Activated naive CD4-positive, alpha-beta T cell treated with anti-CD3 and anti-CD28 coated beads for 36 hours (primary cell): ENCODE results near the gene RGS16. TPM values are rescaled to one million over a fixed set of nuclear protein-coding genes. Genes with fewer than 3 reads are reported as not detected.

Source experiments
- CTCF ChIA-PET: fragments of 350-600 bp; sonication (Branson Sonifier 250); formaldehyde crosslinking; loops from one replicate; lab custom pipeline; 2021; ENCODE audit warnings: antibody characterized with exemption; lab: Charles Lee
- DNase-seq: peaks from one replicate; pipeline ENCODE4 v3.0.0-alpha.2; 2020
- H3K27ac Mint-ChIP-seq: one replicate; pipeline ENCODE4 v1.8.0; 2021; ENCODE audit warnings: mild to moderate bottlenecking, mixed read lengths
- H3K27me3 Mint-ChIP-seq: one replicate; pipeline ENCODE4 v1.8.0; 2021; ENCODE audit warnings: low read depth, mixed read lengths
- H3K36me3 Mint-ChIP-seq: one replicate; pipeline ENCODE4 v1.8.0; 2021; ENCODE audit warnings: low read depth, mixed read lengths
- H3K4me1 Mint-ChIP-seq: one replicate; pipeline ENCODE4 v1.8.0; 2021; ENCODE audit warnings: low read depth, mixed read lengths
- H3K4me3 Mint-ChIP-seq: one replicate; pipeline ENCODE4 v1.8.0; 2021; ENCODE audit warnings: mild to moderate bottlenecking, moderate library complexity, mixed read lengths
- H3K9me3 Mint-ChIP-seq: one replicate; pipeline ENCODE4 v1.8.0; 2021; ENCODE audit warnings: mixed read lengths
- intact Hi-C: fragments of 100-400 bp; cut with micrococcal nuclease; formaldehyde crosslinking; loops from one replicate; pipeline ENCODE4 v1.15.1; 2023
- total RNA-seq, 2 experiments: library from RNA; stranded (reverse); gene quantifications; one replicate each; pipeline ENCODE4 v1.2.3, GENCODE V29; 2021

RGS16 gene
- total RNA-seq, 2 experiments from 2014 or later, result 35.3 to 37.3 TPM

DNA sequence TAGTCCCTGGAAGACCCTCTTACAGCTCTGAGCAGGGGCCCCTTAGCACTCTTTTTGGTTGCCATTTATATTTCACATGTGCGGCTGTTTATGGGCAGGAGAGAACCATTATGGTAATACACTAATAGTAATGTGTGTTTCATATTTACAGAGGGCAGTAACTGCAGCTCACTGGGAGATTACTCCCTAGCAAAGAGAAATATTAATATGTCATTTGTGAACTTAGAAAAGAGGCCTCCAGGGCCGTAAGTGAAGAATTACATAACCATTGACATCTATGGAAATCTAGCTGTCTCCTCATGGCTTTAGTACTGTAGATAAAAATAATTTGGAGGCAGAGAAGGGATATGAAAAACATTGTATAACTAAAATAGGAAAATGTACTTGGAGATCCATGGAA lies 23.4 kb upstream of the RGS16 start:
- peaks cover 76% of the 10 kb centered on the region for H3K4me1 Mint-ChIP-seq
- DNase-seq, result no peak
- CTCF ChIA-PET, result interaction anchor here (4.5 kb wide), 1 partner anchor 32 kb away, joined by 22 read pairs; no protein-coding TSS in a partner anchor
- H3K9me3 Mint-ChIP-seq, result no peaks in the 10 kb centered on the region
- H3K4me3 Mint-ChIP-seq, result no peak overlapping the region
- intact Hi-C loops, result no loop called here
- H3K27ac Mint-ChIP-seq, result no peak overlapping the region
- no peaks in the 10 kb centered on the region for H3K36me3 Mint-ChIP-seq
- no peaks in the 10 kb centered on the region for H3K27me3 Mint-ChIP-seq

DNA sequence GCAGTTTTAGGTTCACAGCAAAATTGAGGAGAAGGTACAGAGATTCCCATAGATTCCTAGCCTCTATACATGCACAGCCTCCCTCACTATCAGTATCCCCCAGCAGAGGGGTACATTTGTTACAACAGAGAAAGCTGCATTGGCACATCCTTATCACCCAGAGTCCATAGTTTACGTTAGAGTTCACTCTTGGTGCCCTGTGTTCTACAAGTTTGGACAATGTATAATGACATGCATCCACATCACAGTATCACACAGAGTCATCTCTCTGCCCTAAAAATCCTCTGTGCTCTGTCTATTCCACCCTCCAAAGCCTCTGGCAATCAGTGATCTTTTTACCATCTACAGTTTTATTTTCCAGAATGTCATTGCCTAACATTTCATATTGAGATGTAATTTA lies 22.3 kb upstream of the RGS16 start:
- Mint-ChIP-seq H3K4me1 (peaks cover 77% of the 10 kb centered on the region), H3K27me3 (no peaks in the 10 kb centered on the region), H3K4me3 (no peak overlapping the region), H3K9me3 (no peaks in the 10 kb centered on the region), H3K36me3 (no peaks in the 10 kb centered on the region), H3K27ac (no peak overlapping the region)
- CTCF ChIA-PET, result interaction anchor here (2.0 to 4.5 kb wide), 2 partner anchors 31 to 156 kb away, joined by 7 to 22 read pairs; no protein-coding TSS in a partner anchor
- intact Hi-C loops, result loop anchor here (1.0 kb wide), 1 partner anchor 22 kb away; the partner anchor contains the start of gene RGS16
- no peak for DNase-seq

GRCh38 chr1:182625719-182626504 lies 21.7 kb upstream of the RGS16 start:
- no peak overlapping the region for H3K4me3 Mint-ChIP-seq
- peak overlapping the region; percentile 87 for H3K27ac Mint-ChIP-seq
- H3K27me3 Mint-ChIP-seq, result no peaks in the 10 kb centered on the region
- intact Hi-C loops, result loop anchor here (1.0 kb wide), 1 partner anchor 22 kb away; the partner anchor contains the start of gene RGS16
- H3K36me3 Mint-ChIP-seq, result no peaks in the 10 kb centered on the region
- DNase-seq, result no peak
- CTCF ChIA-PET, result interaction anchor here (0.7 to 4.5 kb wide), 3 partner anchors 9 to 156 kb away, joined by 4 to 22 read pairs (median 7); no protein-coding TSS in a partner anchor
- peaks cover 80% of the 10 kb centered on the region for H3K4me1 Mint-ChIP-seq
- H3K9me3 Mint-ChIP-seq, result no peaks in the 10 kb centered on the region

- H3K9me3 Mint-ChIP-seq, result peaks cover 2% of the 10 kb centered on the region
- peaks cover 79% of the 10 kb centered on the region for H3K4me1 Mint-ChIP-seq
- CTCF ChIA-PET, result interaction anchor here (0.7 to 2.0 kb wide), 4 partner anchors 9 to 157 kb away, joined by 3 to 7 read pairs (median 3); no protein-coding TSS in a partner anchor
- peak overlapping the region; percentile 87 for H3K27ac Mint-ChIP-seq
- H3K27me3 Mint-ChIP-seq, result no peaks in the 10 kb centered on the region
- intact Hi-C loops, result no loop called here
- DNase-seq, result no peak
- no peaks in the 10 kb centered on the region for H3K36me3 Mint-ChIP-seq
- peak overlapping the region; percentile 20 for H3K4me3 Mint-ChIP-seq
These were observed 20.8 kb upstream of the RGS16 start for GRCh38 chr1:182625024-182625423.

DNA sequence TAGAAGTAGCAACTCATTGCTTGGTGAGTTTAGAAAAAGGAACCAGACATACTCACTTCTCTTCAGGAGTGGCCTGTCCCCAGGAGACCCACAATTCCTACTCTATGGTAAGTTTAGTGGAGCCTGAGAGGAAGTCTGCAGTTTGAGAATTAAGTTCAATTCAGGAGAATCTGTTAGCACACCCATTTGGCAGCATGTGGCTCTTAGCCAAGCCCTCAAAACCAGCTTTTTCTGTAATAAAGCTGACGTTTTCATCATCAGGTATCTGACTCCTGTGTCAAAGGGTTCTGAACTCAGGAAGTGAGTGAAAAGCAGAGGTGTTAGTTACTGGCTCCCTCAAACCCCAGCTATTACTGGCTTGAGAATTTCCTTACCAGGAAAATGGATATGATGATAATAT lies 20.4 kb upstream of the RGS16 start:
- Mint-ChIP-seq H3K4me3 (peak overlapping the region; percentile 39), H3K27me3 (no peaks in the 10 kb centered on the region), H3K27ac (peak overlapping the region; percentile 87), H3K9me3 (peaks cover 2% of the 10 kb centered on the region), H3K36me3 (no peaks in the 10 kb centered on the region), H3K4me1 (peaks cover 76% of the 10 kb centered on the region)
- DNase-seq, result peak; percentile 67
- intact Hi-C loops, result loop anchor here (1.0 kb wide), 1 partner anchor 8 kb away; no protein-coding TSS in a partner anchor
- CTCF ChIA-PET, result interaction anchor here (0.7 to 2.0 kb wide), 7 partner anchors 8 to 199 kb away, joined by 3 to 7 read pairs (median 3); no protein-coding TSS in a partner anchor

DNA sequence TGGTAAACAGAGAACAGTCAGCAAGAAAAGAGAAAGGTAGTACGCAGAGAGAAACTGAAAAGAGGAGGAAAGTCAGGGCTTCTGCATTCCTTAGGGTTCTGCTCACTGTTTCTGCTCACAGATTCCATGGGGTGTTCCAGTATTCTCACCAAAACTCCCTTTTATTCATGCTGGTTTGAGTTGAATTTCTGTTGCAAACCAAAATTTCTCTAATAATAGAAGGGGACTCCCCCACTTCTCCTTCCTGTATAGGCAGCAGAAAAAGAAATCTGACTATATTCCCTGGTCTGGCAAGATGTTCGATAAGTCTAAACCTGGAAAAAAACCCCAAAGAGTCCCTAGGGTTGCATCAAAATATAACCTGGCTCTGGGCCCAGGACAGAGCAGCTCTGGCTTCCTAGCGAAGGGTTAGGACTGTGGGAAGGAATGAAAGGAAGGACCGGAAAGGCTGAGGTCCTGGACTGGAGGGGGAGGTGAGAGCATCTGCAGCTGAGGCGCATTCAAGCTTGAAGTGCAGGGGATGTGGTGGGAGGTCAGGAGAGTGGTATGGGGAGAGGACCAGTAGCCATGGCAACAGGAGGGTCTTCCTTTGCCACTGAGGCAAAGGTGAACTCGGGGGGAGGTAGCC lies 18.8 kb upstream of the RGS16 start:
- DNase-seq, result no peak
- H3K27ac Mint-ChIP-seq, result peak overlapping the region; percentile 59
- H3K4me1 Mint-ChIP-seq, result peaks cover 84% of the 10 kb centered on the region
- CTCF ChIA-PET, result interaction anchor here (1.3 to 1.7 kb wide), 3 partner anchors 8 to 161 kb away, joined by 4 to 6 read pairs (median 4); no protein-coding TSS in a partner anchor
- peaks cover 2% of the 10 kb centered on the region for H3K9me3 Mint-ChIP-seq
- intact Hi-C loops, result no loop called here
- no peak overlapping the region for H3K4me3 Mint-ChIP-seq
- H3K36me3 Mint-ChIP-seq, result no peaks in the 10 kb centered on the region
- no peaks in the 10 kb centered on the region for H3K27me3 Mint-ChIP-seq

DNA sequence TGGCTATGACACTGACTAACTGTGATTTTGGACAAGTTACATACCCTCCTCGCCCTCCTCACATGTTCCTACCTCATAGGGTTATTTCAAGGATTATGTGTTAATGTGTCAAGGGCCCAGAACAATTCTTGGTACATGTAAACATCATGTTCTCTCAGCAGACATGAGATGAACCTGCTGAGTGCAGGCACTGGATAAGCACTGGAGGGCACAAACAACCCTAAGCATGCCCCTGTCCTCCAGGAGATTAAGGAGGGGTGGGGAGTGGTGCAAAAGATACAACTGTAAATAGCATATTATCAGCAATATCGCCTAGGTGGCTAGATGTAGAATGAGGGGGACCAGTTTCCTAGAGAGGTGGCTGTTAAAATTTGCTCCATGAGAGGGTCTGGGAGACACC lies 17.7 kb upstream of the RGS16 start:
- peaks cover 2% of the 10 kb centered on the region for H3K9me3 Mint-ChIP-seq
- CTCF ChIA-PET, result interaction anchor here (1.5 kb wide), 1 partner anchor 7 kb away, joined by 3 read pairs; no protein-coding TSS in a partner anchor
- intact Hi-C loops, result no loop called here
- no peaks in the 10 kb centered on the region for H3K27me3 Mint-ChIP-seq
- DNase-seq, result no peak
- no peak overlapping the region for H3K4me3 Mint-ChIP-seq
- H3K4me1 Mint-ChIP-seq, result peaks cover 92% of the 10 kb centered on the region
- H3K27ac Mint-ChIP-seq, result no peak overlapping the region
- no peaks in the 10 kb centered on the region for H3K36me3 Mint-ChIP-seq

DNA sequence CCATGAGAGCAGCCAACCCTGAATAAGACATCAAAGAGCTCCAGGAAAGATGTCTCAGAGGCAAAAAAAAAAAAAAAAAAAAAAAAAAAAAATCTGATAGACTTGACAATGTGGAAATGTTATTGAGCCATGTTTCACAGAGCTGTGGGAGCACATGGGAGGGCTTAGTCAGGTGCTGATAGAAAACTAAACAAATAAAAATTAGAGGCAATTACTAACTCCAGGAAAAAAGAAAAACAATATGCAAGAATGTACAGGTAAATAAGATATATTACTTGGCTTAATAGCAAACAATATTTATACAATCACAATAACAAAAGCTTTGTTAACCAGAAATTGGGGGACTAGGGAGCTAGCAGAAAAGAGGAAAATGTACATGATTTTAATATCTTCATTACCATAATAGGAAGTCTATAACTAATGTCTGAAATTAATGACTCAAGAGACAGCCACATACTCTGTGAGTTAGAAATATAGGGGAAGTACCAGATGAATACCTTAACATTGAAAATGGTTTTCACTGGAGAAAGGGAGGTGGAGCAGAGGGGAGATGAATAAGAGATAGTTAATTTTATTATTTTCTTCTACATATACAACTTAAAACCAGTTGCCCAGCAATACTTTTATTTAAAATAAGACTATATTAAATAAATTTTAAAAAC lies 16.9 kb upstream of the RGS16 start:
- peaks cover 92% of the 10 kb centered on the region for H3K4me1 Mint-ChIP-seq
- H3K27me3 Mint-ChIP-seq, result no peaks in the 10 kb centered on the region
- H3K36me3 Mint-ChIP-seq, result no peaks in the 10 kb centered on the region
- H3K27ac Mint-ChIP-seq, result peak overlapping the region; percentile 51
- no peak overlapping the region for H3K4me3 Mint-ChIP-seq
- intact Hi-C loops, result no loop called here
- H3K9me3 Mint-ChIP-seq, result peaks cover 2% of the 10 kb centered on the region
- CTCF ChIA-PET, result interaction anchor here (0.5 to 1.5 kb wide), 5 partner anchors 8 to 162 kb away, joined by 3 to 4 read pairs (median 3); no protein-coding TSS in a partner anchor
- DNase-seq, result no peak

DNA sequence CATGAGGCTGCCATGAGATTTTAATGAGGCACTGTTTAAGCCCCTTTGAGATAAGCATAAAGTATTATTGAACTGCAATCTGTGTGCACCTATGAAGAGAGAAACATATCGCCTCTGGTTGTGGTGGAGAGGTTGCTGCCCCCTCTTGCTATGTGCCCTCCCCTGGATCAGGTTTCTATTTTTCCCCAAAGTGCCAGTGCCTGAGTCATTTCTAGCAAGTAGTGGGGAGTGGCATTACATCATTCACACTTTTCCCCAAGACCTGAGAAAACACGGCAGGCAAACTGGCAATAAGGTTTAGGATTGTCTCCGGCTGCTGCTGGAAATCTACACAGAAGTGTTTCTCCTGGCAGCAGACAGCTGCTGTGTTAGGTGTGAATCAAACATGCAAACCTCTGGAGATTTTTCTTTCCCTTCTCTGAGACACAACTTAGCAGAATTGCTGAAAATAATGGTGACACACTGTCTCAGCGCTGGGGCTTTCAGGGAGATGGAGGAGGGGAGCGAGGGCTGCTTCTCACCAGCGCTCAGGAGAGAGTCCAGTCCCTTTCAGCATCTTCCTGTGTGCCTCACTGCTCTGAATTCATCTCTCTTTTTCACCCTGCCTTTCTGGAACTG lies 13.7 kb upstream of the RGS16 start:
- intact Hi-C loops, result loop anchor here (2.0 to 5.0 kb wide), 4 partner anchors 224 to 1519 kb away; partner anchors contain the start of gene SMG7
- H3K36me3 Mint-ChIP-seq, result no peaks in the 10 kb centered on the region
- peaks cover 76% of the 10 kb centered on the region for H3K4me1 Mint-ChIP-seq
- CTCF ChIA-PET, result interaction anchor here (1.0 to 4.1 kb wide), 3 partner anchors 13 to 22 kb away, joined by 5 to 40 read pairs (median 11); partner anchors contain the start of gene RGS16
- H3K27ac Mint-ChIP-seq, result peak overlapping the region; percentile 84
- no peak overlapping the region for H3K4me3 Mint-ChIP-seq
- H3K27me3 Mint-ChIP-seq, result peaks cover 1% of the 10 kb centered on the region
- peak; percentile 69 for DNase-seq
- H3K9me3 Mint-ChIP-seq, result peaks cover 2% of the 10 kb centered on the region

DNA sequence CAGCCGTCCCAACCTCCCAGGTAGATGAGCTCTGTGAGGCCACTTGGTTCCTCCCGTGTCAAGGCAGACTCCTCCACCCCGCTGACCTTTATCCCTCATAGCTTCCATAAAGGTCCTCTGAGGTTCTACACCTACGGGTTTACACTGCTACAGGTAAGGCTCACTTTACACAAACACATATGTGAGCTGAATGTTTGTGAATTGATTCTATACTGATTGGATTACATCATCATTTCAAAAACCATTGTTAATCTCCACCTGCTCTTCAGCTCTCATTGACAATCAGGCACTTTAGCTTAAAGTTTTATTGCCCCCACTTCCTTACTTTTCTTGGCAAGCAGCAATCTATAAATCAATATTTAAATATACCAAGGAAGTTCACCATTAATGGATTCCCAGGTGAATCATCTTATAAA lies 12.8 kb upstream of the RGS16 start:
- peaks cover 5% of the 10 kb centered on the region for H3K27me3 Mint-ChIP-seq
- H3K4me1 Mint-ChIP-seq, result peaks cover 70% of the 10 kb centered on the region
- peak overlapping the region; percentile 10 for H3K4me3 Mint-ChIP-seq
- no peaks in the 10 kb centered on the region for H3K36me3 Mint-ChIP-seq
- intact Hi-C loops, result loop anchor here (2.0 to 5.0 kb wide), 4 partner anchors 225 to 1518 kb away; partner anchors contain the start of gene SMG7
- DNase-seq, result no peak
- CTCF ChIA-PET, result interaction anchor here (0.5 to 4.1 kb wide), 10 partner anchors 7 to 167 kb away, joined by 3 to 40 read pairs (median 4); partner anchors contain the start of genes RGS16 and RNASEL
- H3K27ac Mint-ChIP-seq, result peak overlapping the region; percentile 84
- peaks cover 2% of the 10 kb centered on the region for H3K9me3 Mint-ChIP-seq
